Naive thymus-derived CD4-positive, alpha-beta T cell (primary cell): ENCODE results near the gene ASXL2. TPM values are rescaled to one million over a fixed set of nuclear protein-coding genes. Genes with fewer than 3 reads are reported as not detected.
A peak's percentile ranks its signal among the peaks of the same experiment; 100 is the strongest.

ENCODE experiments used
- ATAC-seq: fragments of 150-1000 bp; cut with Tn5 transposase; 2 replicates; pipeline ENCODE4 v1.10.0; 2021; ENCODE audit warnings: mild to moderate bottlenecking, moderate library complexity
- CTCF ChIA-PET: fragments of 350-600 bp; sonication (Branson Sonifier 250); formaldehyde crosslinking; loops from one replicate; lab custom pipeline; 2021; ENCODE audit warnings: antibody characterized with exemption; lab: Charles Lee
- POLR2A ChIA-PET: fragments of 350-600 bp; sonication (Branson Sonifier 250); formaldehyde crosslinking; loops from one replicate; lab custom pipeline; 2021; ENCODE audit warnings: antibody characterized with exemption, inconsistent platforms; lab: Charles Lee
- DNase-seq, 9 donors: peaks; one replicate each; pipeline versions ENCODE4 v3.0.0 to v3.0.0-alpha.2; 2020 to 2022; ENCODE audit warnings: mixed read lengths in 1 of 9
- H3K27ac ChIP-seq: one replicate; pipeline ENCODE4 v1.7.0; 2013; ENCODE audit warnings: mild to moderate bottlenecking, low read depth, low read length, moderate library complexity
- H3K27me3 ChIP-seq, 2 donors: one replicate each; pipeline ENCODE4 v1.7.0; 2013; ENCODE audit warnings: low read length in 2 of 2, mild to moderate bottlenecking in 2 of 2, moderate library complexity in 2 of 2; ENCODE audit not compliant: control insufficient read depth in 2 of 2, insufficient read depth in 2 of 2
- H3K36me3 ChIP-seq, 3 experiments: 1 replicate in 2 of 3; 2 replicates in 1 of 3; pipeline ENCODE4 v1.7.0; 2013; ENCODE audit warnings: low read length in 3 of 3, mild to moderate bottlenecking in 3 of 3, moderate library complexity in 1 of 3; ENCODE audit not compliant: insufficient read depth in 3 of 3, control insufficient read depth in 2 of 3
- H3K4me1 ChIP-seq, 2 donors: one replicate each; pipeline ENCODE4 v1.7.0; 2013; ENCODE audit warnings: low read length in 2 of 2, mild to moderate bottlenecking in 2 of 2, moderate library complexity in 1 of 2; ENCODE audit not compliant: control insufficient read depth in 2 of 2, insufficient read depth in 2 of 2
- H3K4me3 ChIP-seq: 2 replicates; pipeline ENCODE4 v1.7.0; 2013; ENCODE audit warnings: mild to moderate bottlenecking, low read length
- H3K9me3 ChIP-seq, 3 experiments: 1 replicate in 2 of 3; 2 replicates in 1 of 3; pipeline ENCODE4 v1.7.0; 2013; ENCODE audit warnings: low read length in 3 of 3; ENCODE audit not compliant: control insufficient read depth in 2 of 3
- H3K27ac Mint-ChIP-seq, 9 donors: one replicate each; pipeline ENCODE4 v1.8.0; 2020 to 2022; ENCODE audit warnings: mixed read lengths in 9 of 9, mild to moderate bottlenecking in 8 of 9, moderate library complexity in 5 of 9, inconsistent platforms in 2 of 9
- H3K27me3 Mint-ChIP-seq, 5 donors: one replicate each; pipeline ENCODE4 v1.8.0; 2021 to 2022; ENCODE audit warnings: mixed read lengths in 5 of 5, mild to moderate bottlenecking in 1 of 5
- H3K36me3 Mint-ChIP-seq, 5 donors: one replicate each; pipeline ENCODE4 v1.8.0; 2020 to 2022; ENCODE audit warnings: mixed read lengths in 5 of 5, mild to moderate bottlenecking in 3 of 5, inconsistent platforms in 1 of 5
- H3K4me1 Mint-ChIP-seq, 7 donors: one replicate each; pipeline ENCODE4 v1.8.0; 2020 to 2022; ENCODE audit warnings: mixed read lengths in 7 of 7, mild to moderate bottlenecking in 3 of 7, inconsistent platforms in 1 of 7
- H3K4me3 Mint-ChIP-seq, 10 donors: one replicate each; pipeline ENCODE4 v1.8.0; 2020 to 2022; ENCODE audit warnings: mild to moderate bottlenecking in 10 of 10, mixed read lengths in 10 of 10, moderate library complexity in 6 of 10, inconsistent platforms in 2 of 10
- H3K9me3 Mint-ChIP-seq, 11 donors: one replicate each; pipeline ENCODE4 v1.8.0; 2020 to 2022; ENCODE audit warnings: mixed read lengths in 11 of 11, mild to moderate bottlenecking in 4 of 11, inconsistent platforms in 1 of 11, moderate library complexity in 1 of 11
- intact Hi-C, 2 donors: fragments of 100-400 bp; cut with micrococcal nuclease; formaldehyde crosslinking; loops; one replicate each; pipeline ENCODE4 v1.15.1; 2023
- polyA plus RNA-seq, 2 donors: library from polyadenylated mRNA; unstranded; fragments of 300-500 nt; fragmentation: Illumina TruSeq; gene quantifications; one replicate each; pipeline ENCODE4 v1.2.3, GENCODE V29; 2021
- total RNA-seq, 6 experiments: library from RNA in 5 of 6; stranded (reverse) in 5 of 6; gene quantifications; 1 replicate in 5 of 6; 2 replicates in 1 of 6; pipeline ENCODE4 v1.2.3 and lab custom pipeline; 2021 to 2026

Gene ASXL2
- total and polyA plus RNA-seq, 7 experiments from 2014 or later = 11.6 to 62.1 (median 30.9) TPM

GRCh38 chr2:25784404-25784803 is 93.9 kb downstream of the ASXL2 start:
- ATAC-seq (no peak), DNase-seq (no peak)
- Histone ChIP-seq H3K4me1 (peaks cover 0 to 9% of the 10 kb centered on the region in 2 donors), H3K4me3 (no peak overlapping the region), H3K36me3 (peaks cover 0 to 6% (median 4%) of the 10 kb centered on the region in 3 experiments), H3K27me3 (no peaks in the 10 kb centered on the region), H3K9me3 (no peaks in the 10 kb centered on the region), H3K27ac (no peak overlapping the region)
- H3K4me1 Mint-ChIP-seq = peaks cover 5 to 28% (median 17%) of the 10 kb centered on the region in 7 donors
- CTCF ChIA-PET = interaction anchor here (0.7 to 0.9 kb wide), 2 partner anchors 55 to 67 kb away, joined by 3 read pairs; no protein-coding TSS in a partner anchor
- POLR2A ChIA-PET = interaction anchor here (1.1 kb wide), 1 partner anchor 11 kb away, joined by 3 read pairs; no protein-coding TSS in a partner anchor
- no peaks in the 10 kb centered on the region for H3K9me3 Mint-ChIP-seq
- H3K27ac Mint-ChIP-seq = peak overlapping the region in 1 of 9 donors; percentile 2
- intact Hi-C loops = no loop called here
- peaks cover 0 to 25% (median 16%) of the 10 kb centered on the region in 5 donors for H3K36me3 Mint-ChIP-seq
- no peak overlapping the region for H3K4me3 Mint-ChIP-seq
- H3K27me3 Mint-ChIP-seq = no peaks in the 10 kb centered on the region

- Mint-ChIP-seq H3K4me1 (peaks cover 0 to 7% (median 5%) of the 10 kb centered on the region in 7 donors), H3K9me3 (no peaks in the 10 kb centered on the region), H3K27me3 (no peaks in the 10 kb centered on the region), H3K4me3 (no peak overlapping the region), H3K36me3 (peaks cover 7 to 29% (median 10%) of the 10 kb centered on the region in 5 donors), H3K27ac (no peak overlapping the region)
- Histone ChIP-seq H3K27me3 (no peaks in the 10 kb centered on the region), H3K9me3 (no peaks in the 10 kb centered on the region), H3K4me1 (no peaks in the 10 kb centered on the region), H3K36me3 (no peaks in the 10 kb centered on the region), H3K27ac (no peak overlapping the region), H3K4me3 (no peak overlapping the region)
- ATAC-seq (no peak), DNase-seq (no peak)
- CTCF ChIA-PET = no interaction called here
- intact Hi-C loops = loop anchor here in 1 of 2 donors (10.0 kb wide), 1 partner anchor 48 kb away; no protein-coding TSS in a partner anchor
- POLR2A ChIA-PET = no interaction called here
Observed at GRCh38 chr2:25777077-25777476, 101.2 kb downstream of the ASXL2 start.

- POLR2A ChIA-PET = interaction anchor here (0.8 kb wide), 1 partner anchor 58 kb away, joined by 3 read pairs; no protein-coding TSS in a partner anchor
- Histone ChIP-seq H3K4me3 (no peak overlapping the region), H3K4me1 (no peaks in the 10 kb centered on the region), H3K27ac (no peak overlapping the region), H3K9me3 (no peaks in the 10 kb centered on the region), H3K27me3 (no peaks in the 10 kb centered on the region), H3K36me3 (peaks cover 0 to 26% (median 17%) of the 10 kb centered on the region in 3 experiments)
- peaks cover under 1 to 17% (median 15%) of the 10 kb centered on the region in 7 donors for H3K4me1 Mint-ChIP-seq
- intact Hi-C loops = loop anchor here in 1 of 2 donors (10.0 kb wide), 1 partner anchor 53 kb away; no protein-coding TSS in a partner anchor
- H3K9me3 Mint-ChIP-seq = no peaks in the 10 kb centered on the region
- CTCF ChIA-PET = no interaction called here
- H3K27me3 Mint-ChIP-seq = no peaks in the 10 kb centered on the region
- DNase-seq (no peak), ATAC-seq (no peak)
- H3K27ac Mint-ChIP-seq = no peak overlapping the region
- no peak overlapping the region for H3K4me3 Mint-ChIP-seq
- peaks cover 10 to 51% (median 24%) of the 10 kb centered on the region in 5 donors for H3K36me3 Mint-ChIP-seq
Observed at GRCh38 chr2:25772078-25772477, 106.2 kb downstream of the ASXL2 start.

- CTCF ChIA-PET = no interaction called here
Observed at GRCh38 chr2:25763575-25763974, 114.7 kb downstream of the ASXL2 start.

GRCh38 chr2:25760297-25760696 is 118.0 kb downstream of the ASXL2 start:
- peaks cover 7 to 51% (median 21%) of the 10 kb centered on the region in 5 donors for H3K36me3 Mint-ChIP-seq
- no peaks in the 10 kb centered on the region for H3K9me3 Mint-ChIP-seq
- ChIA-PET POLR2A (no interaction called here), CTCF (no interaction called here)
- peak overlapping the region in 1 of 9 donors; percentile 52 for H3K27ac Mint-ChIP-seq
- Histone ChIP-seq H3K27me3 (no peaks in the 10 kb centered on the region), H3K9me3 (no peaks in the 10 kb centered on the region), H3K4me3 (no peak overlapping the region), H3K36me3 (peaks cover 0 to 39% (median 27%) of the 10 kb centered on the region in 3 experiments), H3K27ac (no peak overlapping the region), H3K4me1 (no peaks in the 10 kb centered on the region)
- DNase-seq = no peak
- H3K4me1 Mint-ChIP-seq = peaks cover 6 to 22% (median 9%) of the 10 kb centered on the region in 7 donors
- H3K4me3 Mint-ChIP-seq = no peak overlapping the region
- intact Hi-C loops = no loop called here
- H3K27me3 Mint-ChIP-seq = no peaks in the 10 kb centered on the region
- no peak for ATAC-seq

More at GRCh38 chr2:25763575-25763974, 114.7 kb downstream of the ASXL2 start:
- DNase-seq (no peak), ATAC-seq (no peak)
- peaks cover 12 to 50% (median 32%) of the 10 kb centered on the region in 5 donors for H3K36me3 Mint-ChIP-seq
- H3K4me1 Mint-ChIP-seq = peaks cover 8 to 39% (median 22%) of the 10 kb centered on the region in 7 donors
- Histone ChIP-seq H3K27ac (no peak overlapping the region), H3K36me3 (peaks cover 5 to 34% (median 14%) of the 10 kb centered on the region in 3 experiments), H3K4me3 (no peak overlapping the region), H3K9me3 (no peaks in the 10 kb centered on the region), H3K27me3 (no peaks in the 10 kb centered on the region), H3K4me1 (no peaks in the 10 kb centered on the region)
- POLR2A ChIA-PET = no interaction called here
- H3K27ac Mint-ChIP-seq = peak overlapping the region in 1 of 9 donors; percentile 42
- no peaks in the 10 kb centered on the region for H3K27me3 Mint-ChIP-seq
- no peaks in the 10 kb centered on the region for H3K9me3 Mint-ChIP-seq
- intact Hi-C loops = loop anchor here in 1 of 2 donors (2.0 kb wide), 1 partner anchor 21 kb away; no protein-coding TSS in a partner anchor
- H3K4me3 Mint-ChIP-seq = no peak overlapping the region

GRCh38 chr2:25758348-25758747 is 119.9 kb downstream of the ASXL2 start:
- no peak overlapping the region for H3K4me3 ChIP-seq
- Mint-ChIP-seq H3K4me3 (no peak overlapping the region), H3K27me3 (no peaks in the 10 kb centered on the region), H3K9me3 (no peaks in the 10 kb centered on the region), H3K27ac (no peak overlapping the region), H3K36me3 (peaks cover 19 to 60% (median 29%) of the 10 kb centered on the region in 5 donors), H3K4me1 (peaks cover 6 to 22% (median 11%) of the 10 kb centered on the region in 7 donors)
- DNase-seq (no peak), ATAC-seq (no peak)
- no peaks in the 10 kb centered on the region for H3K4me1 ChIP-seq
- CTCF ChIA-PET = interaction anchor here (0.6 kb wide), 1 partner anchor 823 kb away, joined by 3 read pairs; no protein-coding TSS in a partner anchor
- peaks cover 0 to 54% (median 38%) of the 10 kb centered on the region in 3 experiments for H3K36me3 ChIP-seq
- H3K9me3 ChIP-seq = no peaks in the 10 kb centered on the region
- H3K27me3 ChIP-seq = no peaks in the 10 kb centered on the region
- POLR2A ChIA-PET = no interaction called here
- H3K27ac ChIP-seq = no peak overlapping the region
- intact Hi-C loops = no loop called here
